Epidermal melanocyte (primary cell): ENCODE data around the gene DIAPH3.

Source experiments
- DNase-seq: peaks from one replicate; pipeline ENCODE4 v3.0.0; 2011; ENCODE audit warnings: low spot score; ENCODE audit not compliant: insufficient read length

Gene DIAPH3

GRCh38 chr13:59789558-59789957 is 374.2 kb downstream of the DIAPH3 start:
- no peak for DNase-seq

- DNase-seq = no peak
These were observed 376.0 kb downstream of the DIAPH3 start for GRCh38 chr13:59787679-59788078.

- no peak for DNase-seq
These were observed 381.0 kb downstream of the DIAPH3 start for GRCh38 chr13:59782696-59783095.

- DNase-seq = no peak
These were observed 383.7 kb downstream of the DIAPH3 start for GRCh38 chr13:59780058-59780457.

- no peak for DNase-seq
These were observed 386.6 kb downstream of the DIAPH3 start for GRCh38 chr13:59776924-59777690.

- DNase-seq = no peak
These were observed 389.2 kb downstream of the DIAPH3 start for GRCh38 chr13:59774491-59774971.

GRCh38 chr13:59771272-59771671 is 392.5 kb downstream of the DIAPH3 start:
- DNase-seq = no peak

- no peak for DNase-seq
These were observed 393.3 kb downstream of the DIAPH3 start for GRCh38 chr13:59770451-59770850.

- no peak for DNase-seq
These were observed 397.5 kb downstream of the DIAPH3 start for GRCh38 chr13:59766236-59766635.

GRCh38 chr13:59755632-59756290 is 408.0 kb downstream of the DIAPH3 start:
- no peak for DNase-seq

- DNase-seq = no peak
These were observed 409.3 kb downstream of the DIAPH3 start for GRCh38 chr13:59754411-59754810.

- DNase-seq = peak; percentile 33
These were observed 412.9 kb downstream of the DIAPH3 start for GRCh38 chr13:59750860-59751259.

GRCh38 chr13:59748046-59748445 is 415.7 kb downstream of the DIAPH3 start:
- no peak for DNase-seq

GRCh38 chr13:59747529-59747928 is 416.2 kb downstream of the DIAPH3 start:
- DNase-seq = no peak

- no peak for DNase-seq
These were observed 417.3 kb downstream of the DIAPH3 start for GRCh38 chr13:59746291-59746962.

GRCh38 chr13:59745392-59745788 is 418.3 kb downstream of the DIAPH3 start:
- DNase-seq = no peak

- DNase-seq = no peak
These were observed 418.9 kb downstream of the DIAPH3 start for GRCh38 chr13:59744747-59745391.

GRCh38 chr13:59743195-59743594 is 420.5 kb downstream of the DIAPH3 start:
- DNase-seq = no peak

- DNase-seq = no peak
These were observed 421.3 kb downstream of the DIAPH3 start for GRCh38 chr13:59742467-59742866.

GRCh38 chr13:59738921-59739320 is 424.8 kb downstream of the DIAPH3 start:
- DNase-seq = no peak

- DNase-seq = no peak
These were observed 429.3 kb downstream of the DIAPH3 start for GRCh38 chr13:59734393-59734792.

GRCh38 chr13:59733744-59734143 is 430.0 kb downstream of the DIAPH3 start:
- no peak for DNase-seq
